A549 (cell line): ENCODE results near the gene PTPRD. TPM values are rescaled to one million over a fixed set of nuclear protein-coding genes. Genes with fewer than 3 reads are reported as not detected.

Experiments used
- ATAC-seq, 2 experiments: fragments of 200-7000 bp in 1 of 2; fragments of >200 bp in 1 of 2; cut with Nextera tagmentation in 1 of 2; cut with Tn5 transposase in 1 of 2; 3 replicates each; pipeline versions ENCODE4 v1.8.0 to v1.9.1; 2018 to 2020; ENCODE audit warnings: mild to moderate bottlenecking in 1 of 2, moderate library complexity in 1 of 2
- CTCF ChIA-PET: fragments of 300-600 bp; sonication (Branson Sonifier 250); formaldehyde crosslinking; extraction: SDS; loops from one replicate; lab custom pipeline; 2021; ENCODE audit warnings: antibody characterized with exemption, inconsistent platforms; lab: Yijun Ruan, JAX
- POLR2A ChIA-PET: fragments of 350-600 bp; formaldehyde crosslinking; extraction: SDS; loops from one replicate; lab custom pipeline; 2021; ENCODE audit warnings: antibody characterized with exemption, inconsistent platforms; lab: Yijun Ruan, JAX
- DNase-seq, 2 experiments: peaks; one replicate each; pipeline versions ENCODE4 v3.0.0 to v3.0.0-alpha.2; 2011 to 2016; ENCODE audit warnings: low read depth in 1 of 2, low spot score in 1 of 2
- FAIRE-seq: peaks from 2 replicates; lab custom pipeline; 2011; peaks lifted over from hg19 to GRCh38; lab: Jason Lieb, UNC
- H3K27ac ChIP-seq, 2 experiments: fragments of >200 bp; sonication (Bioruptor Twin); formaldehyde crosslinking; 3 replicates each; pipeline ENCODE4 v1.5.1; 2016 to 2017
- H3K4me1 ChIP-seq: fragments of >200 bp; sonication (Bioruptor Twin); formaldehyde crosslinking; 3 replicates; pipeline ENCODE4 v1.6.1; 2016
- H3K4me2 ChIP-seq: fragments of >200 bp; sonication (Bioruptor Twin); formaldehyde crosslinking; 3 replicates; pipeline ENCODE4 v1.6.1; 2016
- H3K4me3 ChIP-seq: fragments of >200 bp; sonication (Bioruptor Twin); formaldehyde crosslinking; 3 replicates; pipeline ENCODE4 v1.5.1; 2016
- H3K9me3 ChIP-seq: fragments of >200 bp; sonication (Bioruptor Twin); formaldehyde crosslinking; 3 replicates; pipeline ENCODE4 v1.6.1; 2016
- CHD2 ChIP-seq: fragments of 150-350 bp; IDR thresholded peaks from 2 replicates; pipeline ENCODE4 v1.6.1; 2014; ENCODE audit warnings: low read length; ENCODE audit not compliant: partially characterized antibody
- CTCF ChIP-seq: fragments of >200 bp; sonication (Bioruptor Twin); formaldehyde crosslinking; IDR thresholded peaks from 3 replicates; pipeline ENCODE4 v1.5.1; 2016
- EHF ChIP-seq: fragments of 250-450 bp; sonication (Bioruptor Pico); IDR thresholded peaks from 2 replicates; pipeline ENCODE4 v1.5.0; 2020; ENCODE audit warnings: mild to moderate bottlenecking
- ELK1 ChIP-seq: fragments of 150-350 bp; IDR thresholded peaks from 2 replicates; pipeline ENCODE4 v1.6.1; 2014; ENCODE audit warnings: low read depth, mild to moderate bottlenecking, low read length
- FOSL2 ChIP-seq, 2 experiments: fragments of 450-650 bp in 1 of 2; fragments of >200 bp in 1 of 2; sonication (Bioruptor Twin) in 1 of 2; formaldehyde crosslinking; IDR thresholded peaks; 2 replicates each; pipeline versions ENCODE4 v1.5.0 to v1.6.1; 2016 to 2020; ENCODE audit warnings: mild to moderate bottlenecking in 1 of 2, moderate library complexity in 1 of 2
- FOXS1 ChIP-seq: fragments of 250-450 bp; sonication (Bioruptor Pico); IDR thresholded peaks from 2 replicates; pipeline ENCODE4 v1.5.0; 2020; ENCODE audit warnings: mild to moderate bottlenecking, moderate library complexity
- HOXB13 ChIP-seq: fragments of 250-450 bp; sonication (Bioruptor Pico); IDR thresholded peaks from 2 replicates; pipeline ENCODE4 v1.5.0; 2020; ENCODE audit warnings: low read depth, mild to moderate bottlenecking, moderate library complexity
- HOXB5 ChIP-seq: fragments of 250-450 bp; sonication (Bioruptor Pico); IDR thresholded peaks from 2 replicates; pipeline ENCODE4 v1.5.0; 2020; ENCODE audit warnings: mild to moderate bottlenecking, moderate library complexity
- JUN ChIP-seq, 2 experiments: fragments of >200 bp; sonication (Bioruptor Twin); formaldehyde crosslinking; IDR thresholded peaks; 2 replicates in 1 of 2; 3 replicates in 1 of 2; pipeline ENCODE4 v1.6.1; 2016 to 2017
- MYC ChIP-seq: IDR thresholded peaks from 2 replicates; pipeline ENCODE4 v1.6.1; 2012; ENCODE audit warnings: mild to moderate bottlenecking, inconsistent platforms, low read length, improper control_type of control experiment, borderline replicate concordance
- NPAS2 ChIP-seq: fragments of 250-450 bp; sonication (Bioruptor Pico); IDR thresholded peaks from 2 replicates; pipeline ENCODE4 v1.8.0; 2022; ENCODE audit warnings: mild to moderate bottlenecking, moderate library complexity, borderline replicate concordance
- PHF8 ChIP-seq: fragments of 200-600 bp; sonication (generic); IDR thresholded peaks from 2 replicates; pipeline ENCODE4 v1.6.1; 2016; ENCODE audit warnings: low read depth, mild to moderate bottlenecking, antibody characterized with exemption, moderate library complexity, borderline replicate concordance
- POLR2AphosphoS2 ChIP-seq: conservative IDR thresholded peaks from 2 replicates; pipeline ENCODE4 v1.6.1; 2012; ENCODE audit warnings: low read length, improper control_type of control experiment, inconsistent platforms
- RARB ChIP-seq: fragments of 250-450 bp; sonication (Bioruptor Pico); IDR thresholded peaks from 2 replicates; pipeline ENCODE4 v1.8.0; 2021; ENCODE audit warnings: mild to moderate bottlenecking, moderate library complexity
- RCOR1 ChIP-seq: fragments of 150-350 bp; IDR thresholded peaks from 2 replicates; pipeline ENCODE4 v1.6.1; 2014; ENCODE audit warnings: antibody characterized with exemption, low read length, low read depth
- RFX5 ChIP-seq: fragments of 450-650 bp; IDR thresholded peaks from 2 replicates; pipeline ENCODE4 v1.7.1; 2014; ENCODE audit warnings: antibody characterized with exemption, mild to moderate bottlenecking, moderate library complexity
- RNF2 ChIP-seq: fragments of 200-600 bp; sonication (generic); IDR thresholded peaks from 2 replicates; pipeline ENCODE4 v1.6.1; 2016; ENCODE audit warnings: low read depth, mild to moderate bottlenecking, antibody characterized with exemption, moderate library complexity, borderline replicate concordance
- SREBF2 ChIP-seq: fragments of 450-650 bp; IDR thresholded peaks from 2 replicates; pipeline ENCODE4 v1.6.1; 2014; ENCODE audit warnings: mild to moderate bottlenecking, moderate library complexity
- TP53 ChIP-seq: fragments of 250-450 bp; sonication (Bioruptor Pico); IDR thresholded peaks from 2 replicates; pipeline ENCODE4 v1.5.0; 2021; ENCODE audit warnings: mild to moderate bottlenecking, moderate library complexity
- ZNF302 ChIP-seq: fragments of 250-450 bp; sonication (Bioruptor Pico); IDR thresholded peaks from 2 replicates; pipeline ENCODE4 v1.9.0; 2021; ENCODE audit warnings: inconsistent platforms, mild to moderate bottlenecking, moderate library complexity
- ZSCAN20 ChIP-seq: fragments of 250-450 bp; sonication (Bioruptor Pico); IDR thresholded peaks from 2 replicates; pipeline ENCODE4 v1.8.0; 2022; ENCODE audit warnings: mild to moderate bottlenecking, moderate library complexity
- WGBS: methylation state at CpG from one replicate; pipeline ENCODE4 v1.1.6; 2017; ENCODE audit errors: missing lambda C conversion rate; 5-methylcytosine and 5-hydroxymethylcytosine counted together
- polyA plus RNA-seq, 4 experiments: library from polyadenylated mRNA; depleted of rRNA in 3 of 4; stranded (reverse); fragments of >200 nt; fragmentation: RNase III in 1 of 4; extraction: RNeasy Plus Mini Kit Qiagen cat#74134 plus additional on column Dnase treatment in 1 of 4; gene quantifications; 2 replicates in 3 of 4; 3 replicates in 1 of 4; pipeline ENCODE4 v1.2.3, GENCODE V29; 2011 to 2017
- TF ChIP-seq, protein P1 (sequence below): IDR thresholded peaks from 2 replicates; pipeline ENCODE4 v1.6.1; 2012
- TF ChIP-seq, protein P2 (sequence below): fragments of 450-650 bp; IDR thresholded peaks from 2 replicates; pipeline ENCODE4 v1.6.1; 2014; ENCODE audit warnings: antibody characterized with exemption
- TF ChIP-seq, protein P3 (sequence below): IDR thresholded peaks from 2 replicates; pipeline ENCODE4 v1.6.1; 2012

Gene PTPRD
- polyA plus RNA-seq, 2 of the 4 experiments (the other 2 are of a cell fraction), result 0.39 to 1.3 TPM

DNA sequence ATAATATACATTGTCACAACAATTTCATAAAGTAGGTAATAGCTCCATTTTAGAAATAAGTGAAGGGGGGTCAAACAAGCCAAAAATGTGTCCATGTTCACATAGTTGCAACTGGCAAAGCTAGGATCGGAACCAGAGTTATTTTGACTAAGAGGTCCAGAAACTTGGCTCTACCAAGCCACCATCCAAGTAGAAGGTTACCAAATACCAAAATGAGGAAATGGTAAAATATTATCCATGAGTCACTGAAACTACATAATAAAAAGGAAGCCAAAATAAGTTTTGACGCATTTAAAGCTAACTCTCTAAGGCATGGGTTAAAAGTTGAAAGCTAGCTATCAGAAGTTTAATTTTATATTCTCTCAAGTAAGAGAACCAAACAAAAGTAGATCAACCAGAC is 1926.3 kb downstream of the PTPRD start:
- no peak for FAIRE-seq
- Histone ChIP-seq H3K9me3 (no peaks in the 10 kb centered on the region), H3K4me2 (no peak overlapping the region), H3K4me1 (no peaks in the 10 kb centered on the region), H3K27ac (no peak overlapping the region), H3K4me3 (no peak overlapping the region)
- DNase-seq, result no peak
- ChIA-PET CTCF (no interaction called here), POLR2A (no interaction called here)
- 29% methylated on average over 2 of the region's 2 CpGs for WGBS
- no peak for TF ChIP-seq ZSCAN20 (CRISPR knock-in tag)
- no peak for TF ChIP-seq TP53 (CRISPR knock-in tag)
- no peak for TF ChIP-seq ZNF302 (CRISPR knock-in tag)
- TF ChIP-seq SREBF2, result no peak
- no peak for TF ChIP-seq JUN (IDR thresholded peaks at IDR 0.05)
- no peak for ATAC-seq

GRCh38 chr9:8685825-8686224 is 1927.0 kb downstream of the PTPRD start:
- DNase-seq (no peak), FAIRE-seq (no peak), ATAC-seq (no peak)
- Histone ChIP-seq H3K4me1 (no peaks in the 10 kb centered on the region), H3K4me2 (no peak overlapping the region), H3K27ac (no peak overlapping the region), H3K9me3 (no peaks in the 10 kb centered on the region), H3K4me3 (no peak overlapping the region)
- CTCF ChIA-PET, result no interaction called here
- WGBS, result 7% methylated on average over 3 of the region's 3 CpGs
- TF ChIP-seq RARB (CRISPR knock-in tag) (no peak), RNF2 (no peak), FOXS1 (CRISPR knock-in tag) (no peak), MYC (no peak)
- POLR2A ChIA-PET, result no interaction called here

DNA sequence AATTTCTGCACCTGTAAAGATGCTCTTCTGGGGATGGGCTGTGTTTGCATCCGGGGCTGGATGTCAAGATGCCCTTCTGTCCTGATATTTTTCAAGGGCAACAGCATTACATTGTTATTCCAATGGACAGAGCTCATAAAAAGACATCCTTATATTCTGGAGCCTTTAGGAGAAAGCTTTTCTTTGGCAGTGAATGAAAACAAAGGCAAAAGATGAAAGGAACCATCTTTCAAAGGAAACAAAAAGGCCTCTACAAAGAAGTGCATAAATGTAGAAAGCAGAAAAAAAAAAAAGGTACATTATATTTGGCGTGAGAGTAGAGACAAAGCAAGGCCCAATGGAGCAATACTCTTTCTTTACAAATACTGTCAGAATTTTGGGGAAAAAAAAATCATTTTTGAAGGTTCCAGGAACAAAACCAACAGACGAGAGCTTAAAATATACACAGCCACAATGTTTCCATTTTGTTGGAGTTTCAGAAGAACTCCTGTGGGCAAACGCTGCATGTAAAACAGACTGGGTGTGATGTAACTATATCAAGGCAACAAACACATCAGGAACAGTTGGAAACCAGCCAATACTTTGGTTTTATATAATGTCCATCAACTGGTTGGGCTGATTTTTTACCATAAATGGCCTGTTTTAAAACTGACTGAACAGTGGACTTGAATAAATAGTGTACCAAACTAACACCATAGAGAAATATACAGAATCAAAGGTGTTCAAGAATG is 1927.7 kb downstream of the PTPRD start:
- FAIRE-seq (no peak), DNase-seq (no peak), ATAC-seq (no peak)
- CTCF ChIA-PET, result interaction anchor here (0.6 kb wide), 1 partner anchor 75 kb away, joined by 3 read pairs; no protein-coding TSS in a partner anchor
- POLR2A ChIA-PET, result no interaction called here
- Histone ChIP-seq H3K4me3 (no peak overlapping the region), H3K4me2 (no peak overlapping the region), H3K9me3 (no peaks in the 10 kb centered on the region), H3K27ac (no peak overlapping the region), H3K4me1 (no peaks in the 10 kb centered on the region)
- 8% methylated on average over 4 of the region's 4 CpGs for WGBS
- no peak for TF ChIP-seq ZSCAN20 (CRISPR knock-in tag)
- TF ChIP-seq CHD2, result no peak
- no peak for TF ChIP-seq NPAS2
- TF ChIP-seq, protein P1, sequence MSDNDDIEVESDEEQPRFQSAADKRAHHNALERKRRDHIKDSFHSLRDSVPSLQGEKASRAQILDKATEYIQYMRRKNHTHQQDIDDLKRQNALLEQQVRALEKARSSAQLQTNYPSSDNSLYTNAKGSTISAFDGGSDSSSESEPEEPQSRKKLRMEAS, result no peak
- TF ChIP-seq, protein P2, sequence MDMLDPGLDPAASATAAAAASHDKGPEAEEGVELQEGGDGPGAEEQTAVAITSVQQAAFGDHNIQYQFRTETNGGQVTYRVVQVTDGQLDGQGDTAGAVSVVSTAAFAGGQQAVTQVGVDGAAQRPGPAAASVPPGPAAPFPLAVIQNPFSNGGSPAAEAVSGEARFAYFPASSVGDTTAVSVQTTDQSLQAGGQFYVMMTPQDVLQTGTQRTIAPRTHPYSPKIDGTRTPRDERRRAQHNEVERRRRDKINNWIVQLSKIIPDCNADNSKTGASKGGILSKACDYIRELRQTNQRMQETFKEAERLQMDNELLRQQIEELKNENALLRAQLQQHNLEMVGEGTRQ, result no peak
- no peak for TF ChIP-seq RNF2
- TF ChIP-seq RCOR1, result no peak
- no peak for TF ChIP-seq FOSL2 (IDR thresholded peaks at IDR 0.05)
- TF ChIP-seq FOSL2 (CRISPR knock-in tag; IDR thresholded peaks at IDR 0.05), result no peak
- no peak for TF ChIP-seq CTCF
- TF ChIP-seq HOXB13, result no peak
- TF ChIP-seq EHF, result no peak
- no peak for TF ChIP-seq POLR2AphosphoS2
- TF ChIP-seq ELK1, result no peak
- no peak for TF ChIP-seq HOXB5 (CRISPR knock-in tag)
- TF ChIP-seq, protein P3, sequence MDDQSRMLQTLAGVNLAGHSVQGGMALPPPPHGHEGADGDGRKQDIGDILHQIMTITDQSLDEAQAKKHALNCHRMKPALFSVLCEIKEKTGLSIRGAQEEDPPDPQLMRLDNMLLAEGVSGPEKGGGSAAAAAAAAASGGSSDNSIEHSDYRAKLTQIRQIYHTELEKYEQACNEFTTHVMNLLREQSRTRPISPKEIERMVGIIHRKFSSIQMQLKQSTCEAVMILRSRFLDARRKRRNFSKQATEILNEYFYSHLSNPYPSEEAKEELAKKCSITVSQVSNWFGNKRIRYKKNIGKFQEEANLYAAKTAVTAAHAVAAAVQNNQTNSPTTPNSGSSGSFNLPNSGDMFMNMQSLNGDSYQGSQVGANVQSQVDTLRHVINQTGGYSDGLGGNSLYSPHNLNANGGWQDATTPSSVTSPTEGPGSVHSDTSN, result no peak
- no peak for TF ChIP-seq PHF8
- no peak for TF ChIP-seq RFX5
